Colonic mucosa (tissue), 4 donors: ENCODE data around the gene ADPRH. TPM values are rescaled to one million over a fixed set of nuclear protein-coding genes. Genes with fewer than 3 reads are reported as not detected.

Experiments
- DNase-seq: peaks from one replicate; pipeline ENCODE4 v3.0.0-alpha.2; 2020
- H3K27ac ChIP-seq: fragments of 200-600 bp; one replicate; pipeline ENCODE4 v1.8.0; 2021
- H3K27me3 ChIP-seq: fragments of 200-600 bp; one replicate; pipeline ENCODE4 v1.8.0; 2021
- H3K36me3 ChIP-seq: fragments of 200-600 bp; one replicate; pipeline ENCODE4 v1.8.0; 2021
- H3K4me1 ChIP-seq: fragments of 200-600 bp; one replicate; pipeline ENCODE4 v1.8.0; 2021; ENCODE audit warnings: mild to moderate bottlenecking
- H3K4me3 ChIP-seq: fragments of 200-600 bp; one replicate; pipeline ENCODE4 v1.8.0; 2021
- H3K9ac ChIP-seq, 2 donors: one replicate each; pipeline ENCODE4 v1.7.0; 2013; ENCODE audit warnings: control low read depth in 2 of 2, low read depth in 2 of 2, low read length in 2 of 2
- H3K9me3 ChIP-seq: fragments of 200-600 bp; one replicate; pipeline ENCODE4 v1.8.0; 2021
- CTCF ChIP-seq: fragments of 200-600 bp; IDR thresholded peaks from one replicate; pipeline ENCODE4 v1.8.0; 2022; ENCODE audit warnings: antibody characterized with exemption, mild to moderate bottlenecking
- intact Hi-C: fragments of 100-400 bp; cut with DNase I; formaldehyde crosslinking; loops from one replicate; pipeline ENCODE4 v1.14.1; 2022
- total RNA-seq, 2 donors: library from RNA; stranded (reverse); fragmentation: NEBNext Ultra II Directional in 1 of 2; extraction: Animal tissue kit (Norgen Biotek cat#: 25700) in 1 of 2; gene quantifications; one replicate each; pipeline ENCODE4 v1.2.1, GENCODE V29; 2021
- donor health status: healthy.
- donor health status: DM: no; HTN: no; CAD: no.
- donor health status: DM: no; HTN: no; CAD: no.

Gene ADPRH
- total RNA-seq, 2 donors from 2014 or later = 2.0 to 3.3 TPM

GRCh38 chr3:119555309-119555735, 24.0 kb upstream of the ADPRH start:
- Histone ChIP-seq H3K9me3 (no peaks in the 10 kb centered on the region), H3K27ac (no peak overlapping the region), H3K4me3 (no peak overlapping the region), H3K36me3 (no peaks in the 10 kb centered on the region), H3K9ac (no peak overlapping the region), H3K27me3 (no peaks in the 10 kb centered on the region), H3K4me1 (no peaks in the 10 kb centered on the region)
- no peak for TF ChIP-seq CTCF
- intact Hi-C loops = no loop called here
- no peak for DNase-seq

GRCh38 chr3:119555929-119556328, 23.4 kb upstream of the ADPRH start:
- intact Hi-C loops = no loop called here

GRCh38 chr3:119557192-119557876, 22.0 kb upstream of the ADPRH start:
- Histone ChIP-seq H3K27me3 (no peaks in the 10 kb centered on the region), H3K36me3 (no peaks in the 10 kb centered on the region), H3K9ac (no peak overlapping the region), H3K4me1 (no peaks in the 10 kb centered on the region), H3K4me3 (no peak overlapping the region), H3K9me3 (no peaks in the 10 kb centered on the region), H3K27ac (no peak overlapping the region)
- DNase-seq = no peak
- no peak for TF ChIP-seq CTCF
- intact Hi-C loops = no loop called here

More at GRCh38 chr3:119555929-119556328, 23.4 kb upstream of the ADPRH start:
- H3K9ac ChIP-seq = no peak overlapping the region
- H3K4me1 ChIP-seq = no peaks in the 10 kb centered on the region
- no peak overlapping the region for H3K27ac ChIP-seq
- no peak for TF ChIP-seq CTCF
- no peaks in the 10 kb centered on the region for H3K9me3 ChIP-seq
- no peaks in the 10 kb centered on the region for H3K36me3 ChIP-seq
- H3K27me3 ChIP-seq = no peaks in the 10 kb centered on the region
- no peak overlapping the region for H3K4me3 ChIP-seq
- no peak for DNase-seq

GRCh38 chr3:119557877-119558269, 21.4 kb upstream of the ADPRH start:
- no peak overlapping the region for H3K27ac ChIP-seq
- TF ChIP-seq CTCF = no peak
- no peaks in the 10 kb centered on the region for H3K36me3 ChIP-seq
- H3K9ac ChIP-seq = no peak overlapping the region
- H3K4me3 ChIP-seq = no peak overlapping the region
- H3K4me1 ChIP-seq = no peaks in the 10 kb centered on the region
- no peaks in the 10 kb centered on the region for H3K27me3 ChIP-seq
- DNase-seq = no peak
- H3K9me3 ChIP-seq = no peaks in the 10 kb centered on the region
- intact Hi-C loops = no loop called here

GRCh38 chr3:119558626-119559317, 20.5 kb upstream of the ADPRH start:
- DNase-seq = no peak
- H3K36me3 ChIP-seq = no peaks in the 10 kb centered on the region
- intact Hi-C loops = no loop called here
- no peak for TF ChIP-seq CTCF
- H3K27ac ChIP-seq = no peak overlapping the region
- H3K27me3 ChIP-seq = no peaks in the 10 kb centered on the region
- H3K4me3 ChIP-seq = no peak overlapping the region
- no peaks in the 10 kb centered on the region for H3K4me1 ChIP-seq
- no peaks in the 10 kb centered on the region for H3K9me3 ChIP-seq
- H3K9ac ChIP-seq = no peak overlapping the region
